PC-3 (cell line): ENCODE results near the gene MPO. TPM values are rescaled to one million over a fixed set of nuclear protein-coding genes. Genes with fewer than 3 reads are reported as not detected.

Source experiments
- ATAC-seq: fragments of 200-7000 bp; cut with Tn5 transposase; 2 replicates; pipeline ENCODE4 v1.9.1; 2020; ENCODE audit warnings: mild to moderate bottlenecking, moderate library complexity
- BruUV-seq: library from RNA; stranded (reverse); fragments of 400-500 nt; replicated peaks from 2 replicates; lab custom pipeline; 2021; lab: Mats Ljungman, UMichigan
- CTCF ChIA-PET: fragments of 300-600 bp; sonication (Branson Sonifier 250); formaldehyde crosslinking; loops from one replicate; lab custom pipeline; 2022; ENCODE audit warnings: antibody characterized with exemption; lab: Charles Lee
- POLR2A ChIA-PET: fragments of 300-600 bp; sonication (Branson Sonifier 250); formaldehyde crosslinking; loops from one replicate; lab custom pipeline; 2022; ENCODE audit warnings: antibody characterized with exemption; ENCODE audit not compliant: unreplicated experiment; lab: Charles Lee
- DNase-seq: peaks from one replicate; pipeline ENCODE4 v3.0.0-alpha.2; 2015
- H2AFZ ChIP-seq: fragments of 300-600 bp; sonication (generic); 2 replicates; pipeline ENCODE4 v1.6.0; 2016; ENCODE audit warnings: antibody characterized with exemption, low read length
- H3F3A ChIP-seq: fragments of 300-600 bp; sonication (generic); one replicate; pipeline ENCODE4 v1.6.0; 2017; ENCODE audit warnings: antibody characterized with exemption, low read length, control low read depth, mild to moderate bottlenecking; ENCODE audit not compliant: unreplicated experiment
- H3K27ac ChIP-seq: fragments of 300-600 bp; sonication (generic); 2 replicates; pipeline ENCODE4 v1.5.1; 2016; ENCODE audit warnings: mild to moderate bottlenecking, low read length
- H3K27me3 ChIP-seq: fragments of 300-600 bp; sonication (generic); 2 replicates; pipeline ENCODE4 v1.6.1; 2016; ENCODE audit warnings: low read length, mixed read lengths
- H3K36me3 ChIP-seq: fragments of 300-600 bp; sonication (generic); 2 replicates; pipeline ENCODE4 v1.6.1; 2016; ENCODE audit warnings: low read depth, mixed run types, low read length, mixed read lengths
- H3K4me1 ChIP-seq: fragments of 300-600 bp; sonication (generic); 2 replicates; pipeline ENCODE4 v1.5.1; 2016; ENCODE audit warnings: low read length; ENCODE audit not compliant: insufficient read depth
- H3K4me2 ChIP-seq: fragments of 300-600 bp; sonication (generic); 2 replicates; pipeline ENCODE4 v1.6.0; 2016; ENCODE audit warnings: low read length
- H3K4me3 ChIP-seq: fragments of 300-600 bp; sonication (generic); 2 replicates; pipeline ENCODE4 v1.5.1; 2016; ENCODE audit warnings: mild to moderate bottlenecking, low read length, mixed read lengths
- H3K79me2 ChIP-seq: fragments of 300-600 bp; sonication (generic); 2 replicates; pipeline ENCODE4 v1.6.1; 2017; ENCODE audit warnings: low read length, mixed read lengths
- H3K9ac ChIP-seq: fragments of 300-600 bp; sonication (generic); 2 replicates; pipeline ENCODE4 v1.6.0; 2016; ENCODE audit warnings: mild to moderate bottlenecking, low read length
- H3K9me2 ChIP-seq: fragments of 300-600 bp; sonication (generic); replicated peaks from 2 replicates; pipeline ENCODE4 v1.6.1; 2016; ENCODE audit warnings: mixed run types, low read length, mixed read lengths
- H3K9me3 ChIP-seq: fragments of 300-600 bp; sonication (generic); 2 replicates; pipeline ENCODE4 v1.6.1; 2016; ENCODE audit warnings: low read length, mixed read lengths
- H4K20me1 ChIP-seq: fragments of 300-600 bp; sonication (generic); 2 replicates; pipeline ENCODE4 v1.6.1; 2016; ENCODE audit warnings: low read length, mixed read lengths
- EZH2 ChIP-seq: fragments of 300-600 bp; sonication (generic); IDR thresholded peaks from one replicate; pipeline ENCODE4 v1.6.1; 2017; ENCODE audit warnings: antibody characterized with exemption, mild to moderate bottlenecking, low read length; ENCODE audit not compliant: unreplicated experiment
- EZH2phosphoT487 ChIP-seq: fragments of 300-600 bp; sonication (generic); IDR thresholded peaks from 2 replicates; pipeline ENCODE4 v1.6.1; 2018; ENCODE audit warnings: mild to moderate bottlenecking, antibody characterized with exemption, low read length, borderline replicate concordance
- intact Hi-C: fragments of 100-400 bp; cut with micrococcal nuclease; formaldehyde crosslinking; loops from 2 replicates; pipeline ENCODE4 v1.9.0; 2023
- total RNA-seq: library from RNA; depleted of rRNA; stranded (reverse); fragments of >200 nt; gene quantifications from 2 replicates; pipeline ENCODE4 v1.2.3, GENCODE V29; 2014
- TF ChIP-seq, protein P1 (sequence below): fragments of 300-600 bp; sonication (generic); conservative IDR thresholded peaks from 2 replicates; pipeline ENCODE4 v1.5.1; 2017; ENCODE audit warnings: antibody characterized with exemption, low read depth, mild to moderate bottlenecking, low read length

MPO gene
- total RNA-seq, 1 experiment from 2014 or later, result not detected

DNA sequence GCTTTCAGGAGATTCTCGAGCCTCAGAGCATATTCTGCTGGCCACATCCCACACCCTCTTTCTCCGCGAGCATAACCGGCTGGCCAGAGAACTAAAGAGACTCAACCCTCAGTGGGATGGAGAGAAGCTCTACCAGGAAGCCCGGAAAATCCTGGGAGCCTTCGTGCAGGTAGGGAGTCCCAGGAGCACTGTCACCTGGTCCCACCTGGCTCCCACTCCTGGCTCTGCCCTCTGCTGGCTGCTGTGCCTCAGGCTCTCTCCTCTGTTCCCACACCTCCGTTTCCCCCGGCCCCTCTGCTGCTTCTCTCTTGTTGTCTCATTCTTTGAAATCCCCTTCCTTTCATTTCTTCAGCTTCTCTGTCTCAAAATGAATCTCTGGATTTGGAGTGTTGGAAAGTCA is 25.9 kb downstream of the MPO start:
- Histone ChIP-seq H3K79me2 (no peaks in the 10 kb centered on the region), H3K9me2 (no peaks in the 10 kb centered on the region), H3K27me3 (peaks cover 55% of the 10 kb centered on the region), H3K4me2 (no peak overlapping the region), H3K9me3 (no peaks in the 10 kb centered on the region), H3K4me3 (no peak overlapping the region), H3K4me1 (no peaks in the 10 kb centered on the region), H3K9ac (no peak overlapping the region), H3K27ac (no peak overlapping the region), H3K36me3 (no peaks in the 10 kb centered on the region), H3F3A (no peaks in the 10 kb centered on the region), H4K20me1 (no peaks in the 10 kb centered on the region), H2AFZ (no peak overlapping the region)
- no TSS peak for BruUV-seq
- ChIA-PET CTCF (no interaction called here), POLR2A (no interaction called here)
- peak; percentile 49 for ATAC-seq
- TF ChIP-seq EZH2 (no peak), EZH2phosphoT487 (no peak)
- TF ChIP-seq, protein P1, sequence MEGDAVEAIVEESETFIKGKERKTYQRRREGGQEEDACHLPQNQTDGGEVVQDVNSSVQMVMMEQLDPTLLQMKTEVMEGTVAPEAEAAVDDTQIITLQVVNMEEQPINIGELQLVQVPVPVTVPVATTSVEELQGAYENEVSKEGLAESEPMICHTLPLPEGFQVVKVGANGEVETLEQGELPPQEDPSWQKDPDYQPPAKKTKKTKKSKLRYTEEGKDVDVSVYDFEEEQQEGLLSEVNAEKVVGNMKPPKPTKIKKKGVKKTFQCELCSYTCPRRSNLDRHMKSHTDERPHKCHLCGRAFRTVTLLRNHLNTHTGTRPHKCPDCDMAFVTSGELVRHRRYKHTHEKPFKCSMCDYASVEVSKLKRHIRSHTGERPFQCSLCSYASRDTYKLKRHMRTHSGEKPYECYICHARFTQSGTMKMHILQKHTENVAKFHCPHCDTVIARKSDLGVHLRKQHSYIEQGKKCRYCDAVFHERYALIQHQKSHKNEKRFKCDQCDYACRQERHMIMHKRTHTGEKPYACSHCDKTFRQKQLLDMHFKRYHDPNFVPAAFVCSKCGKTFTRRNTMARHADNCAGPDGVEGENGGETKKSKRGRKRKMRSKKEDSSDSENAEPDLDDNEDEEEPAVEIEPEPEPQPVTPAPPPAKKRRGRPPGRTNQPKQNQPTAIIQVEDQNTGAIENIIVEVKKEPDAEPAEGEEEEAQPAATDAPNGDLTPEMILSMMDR, result peak; percentile 65
- intact Hi-C loops, result loop anchor here (2.0 kb wide), 1 partner anchor 132 kb away; no protein-coding TSS in a partner anchor
- peak; percentile 35 for DNase-seq

DNA sequence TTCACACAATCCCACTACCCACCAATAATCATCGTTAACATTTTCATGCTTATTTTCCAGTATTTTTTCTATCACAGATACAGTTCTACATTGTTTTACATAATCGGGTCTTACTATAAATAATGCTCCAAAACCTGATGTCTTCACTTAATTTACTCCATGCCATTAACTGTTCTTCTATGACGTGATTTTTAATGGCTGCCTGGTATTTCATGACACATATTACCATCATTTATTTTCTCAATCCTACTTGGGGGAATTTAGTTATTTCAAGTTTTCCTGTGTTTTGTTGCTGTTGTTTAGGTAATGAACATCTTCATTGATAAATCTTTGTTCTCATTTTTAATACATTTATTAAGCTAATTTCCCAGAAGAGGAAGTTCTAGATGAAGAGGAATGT is 27.7 kb downstream of the MPO start:
- intact Hi-C loops, result no loop called here
- Histone ChIP-seq H3K36me3 (no peaks in the 10 kb centered on the region), H3K9ac (no peak overlapping the region), H3K9me2 (no peaks in the 10 kb centered on the region), H3K27me3 (peaks cover 41% of the 10 kb centered on the region), H4K20me1 (no peaks in the 10 kb centered on the region), H3K4me3 (no peak overlapping the region), H3K9me3 (no peaks in the 10 kb centered on the region), H3K4me2 (no peak overlapping the region), H3K27ac (no peak overlapping the region), H3K4me1 (peaks cover 5% of the 10 kb centered on the region; the same call in 1 of the 2 replicates), H2AFZ (no peak overlapping the region), H3K79me2 (no peaks in the 10 kb centered on the region), H3F3A (no peaks in the 10 kb centered on the region)
- CTCF ChIA-PET, result interaction anchor here (0.8 kb wide), 1 partner anchor 127 kb away, joined by 4 read pairs; no protein-coding TSS in a partner anchor
- no TSS peak for BruUV-seq
- POLR2A ChIA-PET, result no interaction called here
- TF ChIP-seq EZH2, result no peak
- TF ChIP-seq, protein P1, result no peak
- no peak for TF ChIP-seq EZH2phosphoT487
- ATAC-seq, result no peak
- DNase-seq, result no peak

DNA sequence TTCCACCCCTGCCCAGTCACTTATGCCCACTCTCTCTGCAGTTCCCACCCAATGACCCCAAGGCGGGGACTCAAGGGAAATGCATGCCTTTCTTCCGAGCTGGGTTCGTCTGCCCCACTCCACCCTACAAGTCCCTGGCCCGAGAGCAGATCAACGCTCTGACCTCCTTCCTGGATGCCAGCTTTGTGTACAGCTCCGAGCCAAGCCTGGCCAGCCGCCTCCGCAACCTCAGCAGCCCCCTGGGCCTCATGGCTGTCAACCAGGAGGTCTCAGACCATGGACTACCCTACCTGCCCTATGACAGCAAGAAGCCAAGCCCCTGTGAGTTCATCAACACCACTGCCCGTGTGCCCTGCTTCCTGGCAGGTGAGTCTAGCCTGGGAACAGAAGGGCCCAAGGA is 28.6 kb downstream of the MPO start:
- Histone ChIP-seq H2AFZ (no peak overlapping the region), H3K27me3 (peaks cover 36% of the 10 kb centered on the region), H4K20me1 (no peaks in the 10 kb centered on the region), H3K9me3 (no peaks in the 10 kb centered on the region), H3K27ac (no peak overlapping the region), H3K36me3 (no peaks in the 10 kb centered on the region), H3K4me3 (no peak overlapping the region), H3K4me1 (peaks cover 5% of the 10 kb centered on the region; the same call in 1 of the 2 replicates), H3K9ac (no peak overlapping the region), H3K4me2 (no peak overlapping the region), H3F3A (no peaks in the 10 kb centered on the region), H3K79me2 (no peaks in the 10 kb centered on the region), H3K9me2 (no peaks in the 10 kb centered on the region)
- intact Hi-C loops, result no loop called here
- no TSS peak for BruUV-seq
- DNase-seq (no peak), ATAC-seq (no peak)
- TF ChIP-seq EZH2 (no peak), EZH2phosphoT487 (no peak)
- TF ChIP-seq, protein P1, result no peak
- ChIA-PET POLR2A (no interaction called here), CTCF (no interaction called here)
